HG03565 (cell line): ENCODE results near the gene COQ2.
A peak's percentile ranks its signal among the peaks of the same experiment; 100 is the strongest.
"Not testable (repeated sequence)": the region's sequence is repeated elsewhere in the genome, so short reads cannot be mapped to it uniquely, and the experiment has no call there.

Experiments used
- ATAC-seq: cut with Tn5 transposase; IDR thresholded peaks from one replicate; pipeline ENCODE4 v1.9.1; 2021; ENCODE audit warnings: mild to moderate bottlenecking, moderate library complexity; ENCODE audit not compliant: unreplicated experiment

The COQ2 gene, protein sequence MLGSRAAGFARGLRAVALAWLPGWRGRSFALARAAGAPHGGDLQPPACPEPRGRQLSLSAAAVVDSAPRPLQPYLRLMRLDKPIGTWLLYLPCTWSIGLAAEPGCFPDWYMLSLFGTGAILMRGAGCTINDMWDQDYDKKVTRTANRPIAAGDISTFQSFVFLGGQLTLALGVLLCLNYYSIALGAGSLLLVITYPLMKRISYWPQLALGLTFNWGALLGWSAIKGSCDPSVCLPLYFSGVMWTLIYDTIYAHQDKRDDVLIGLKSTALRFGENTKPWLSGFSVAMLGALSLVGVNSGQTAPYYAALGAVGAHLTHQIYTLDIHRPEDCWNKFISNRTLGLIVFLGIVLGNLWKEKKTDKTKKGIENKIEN

GRCh38 chr4:83284193-83285054 lies at the start of gene COQ2:
TSS of gene COQ2 (minus strand) at chr4:83284798. CDS start at chr4:83284764, 34 bp downstream.
- peak; percentile 73 for ATAC-seq

GRCh38 chr4:83331956-83332355 lies 47.4 kb upstream of the COQ2 start:
- ATAC-seq = no peak

DNA sequence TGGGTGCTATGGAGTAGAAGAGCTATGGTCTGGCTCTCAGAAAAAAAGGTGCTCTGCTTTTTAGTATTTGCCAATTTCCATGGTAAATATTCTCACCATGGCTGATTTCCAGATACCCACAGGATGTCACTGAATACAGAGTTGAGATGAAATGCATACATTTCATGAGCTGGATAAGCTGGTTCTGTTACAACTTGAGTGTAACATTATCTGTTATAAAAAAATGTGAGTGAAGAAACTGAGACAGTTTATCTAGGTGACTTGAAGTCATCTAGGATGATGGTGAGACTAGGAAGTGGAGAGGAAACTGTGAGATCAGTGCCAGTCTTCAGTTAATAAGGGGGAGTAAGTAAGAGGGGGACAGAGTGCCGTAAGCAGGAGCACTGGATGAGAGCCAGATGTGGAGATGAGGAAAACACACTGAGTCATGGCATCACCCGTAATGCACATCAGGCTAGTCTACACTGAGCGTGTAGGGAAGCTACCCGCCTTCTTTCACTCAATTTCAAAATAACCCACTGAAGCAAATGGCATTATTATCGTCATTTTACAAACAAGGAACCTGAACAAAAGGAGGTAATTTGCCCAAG lies 45.0 kb upstream of the COQ2 start:
- no peak for ATAC-seq

DNA sequence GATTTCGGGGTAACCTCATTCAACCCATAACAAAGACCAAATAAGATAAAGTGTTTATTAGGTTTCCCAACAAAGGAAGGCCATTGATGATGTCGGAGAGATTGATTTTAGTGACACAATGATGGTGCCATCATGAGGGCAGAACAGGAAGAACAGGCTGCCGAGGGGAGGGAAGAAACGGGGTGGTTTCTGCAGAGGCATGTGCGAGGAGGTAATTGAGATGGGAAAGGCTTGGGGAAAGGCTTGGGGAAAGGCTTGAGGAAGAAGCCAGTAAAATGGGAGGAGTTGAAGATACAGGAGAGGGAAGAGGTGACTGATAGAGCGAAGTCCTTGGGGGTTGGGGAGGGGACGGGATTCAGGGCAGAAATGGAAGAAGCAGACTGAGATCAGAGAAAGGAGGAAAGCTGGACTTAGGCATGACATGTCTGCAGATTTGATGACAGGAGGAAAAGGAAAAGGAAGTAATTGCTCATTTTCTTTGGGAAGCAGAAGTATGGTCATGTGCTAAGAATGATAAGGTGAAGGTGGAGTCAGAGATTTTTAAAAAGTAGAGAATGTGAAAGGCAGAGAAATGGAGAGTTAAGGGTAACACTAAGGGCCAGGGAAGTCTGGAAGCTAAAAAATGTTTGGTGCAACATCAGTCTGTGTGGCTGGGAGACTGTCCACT lies 44.1 kb upstream of the COQ2 start:
- ATAC-seq = no peak

DNA sequence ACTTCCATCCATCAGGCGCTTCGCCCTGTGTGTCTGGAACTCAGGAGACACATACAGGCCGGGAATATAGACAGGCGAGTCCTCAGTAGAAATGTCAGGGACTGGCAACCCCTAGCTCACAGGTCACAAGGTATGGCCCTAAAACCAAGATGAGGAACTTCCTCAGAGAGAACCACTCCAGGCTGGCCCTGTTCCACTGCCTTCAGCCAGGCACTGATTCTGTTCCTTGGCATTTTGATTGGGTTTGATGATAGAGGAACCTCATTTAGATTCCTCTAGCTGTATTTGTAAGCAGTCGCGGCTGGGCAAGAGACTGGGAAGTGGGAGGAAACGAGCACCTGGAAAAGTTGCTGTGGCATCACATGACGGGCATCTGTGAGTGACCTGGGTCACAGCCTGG lies 41.9 kb upstream of the COQ2 start:
- no peak for ATAC-seq

- not testable (repeated sequence) for ATAC-seq
Observed at GRCh38 chr4:83325306-83325705, 40.7 kb upstream of the COQ2 start.

DNA sequence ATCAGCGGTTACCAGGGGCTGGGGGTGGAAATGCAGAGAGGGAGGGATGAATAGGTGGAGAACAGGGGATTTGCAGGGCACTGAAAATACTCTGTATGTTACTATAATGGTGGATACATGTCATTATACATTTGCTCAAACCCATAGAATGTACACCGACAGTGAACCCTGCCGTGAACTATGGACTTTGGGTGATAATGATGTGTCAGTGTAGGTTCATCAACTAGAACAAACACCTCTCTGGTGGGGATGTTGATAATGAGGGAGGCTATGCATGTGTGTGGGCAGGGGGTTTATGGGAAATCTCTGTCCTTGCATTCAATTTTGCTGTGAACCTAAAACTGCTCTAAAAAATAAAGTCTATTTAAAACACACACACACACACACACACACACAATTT lies 38.5 kb upstream of the COQ2 start:
- ATAC-seq = no peak

DNA sequence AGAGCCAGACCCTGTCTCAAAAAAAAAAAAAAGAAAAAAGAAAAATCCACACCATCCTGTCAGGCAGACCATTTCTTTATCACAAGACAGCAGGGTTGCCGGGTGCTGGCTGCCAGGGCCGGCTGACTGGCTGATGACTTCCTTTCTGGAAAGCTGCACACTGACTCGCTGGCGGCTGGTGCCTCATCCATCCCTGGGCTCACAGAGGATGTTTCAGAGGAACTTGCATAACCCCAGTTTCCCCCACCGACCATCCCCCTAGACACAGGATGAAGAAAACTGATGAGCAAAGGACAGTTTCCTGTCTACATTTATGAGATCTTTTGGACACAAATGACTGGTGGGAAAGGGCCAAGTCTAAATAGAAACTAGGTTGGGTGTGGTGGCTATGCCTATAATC lies 36.0 kb upstream of the COQ2 start:
- no peak for ATAC-seq

- no peak for ATAC-seq
Observed at GRCh38 chr4:83318666-83319065, 34.1 kb upstream of the COQ2 start.

DNA sequence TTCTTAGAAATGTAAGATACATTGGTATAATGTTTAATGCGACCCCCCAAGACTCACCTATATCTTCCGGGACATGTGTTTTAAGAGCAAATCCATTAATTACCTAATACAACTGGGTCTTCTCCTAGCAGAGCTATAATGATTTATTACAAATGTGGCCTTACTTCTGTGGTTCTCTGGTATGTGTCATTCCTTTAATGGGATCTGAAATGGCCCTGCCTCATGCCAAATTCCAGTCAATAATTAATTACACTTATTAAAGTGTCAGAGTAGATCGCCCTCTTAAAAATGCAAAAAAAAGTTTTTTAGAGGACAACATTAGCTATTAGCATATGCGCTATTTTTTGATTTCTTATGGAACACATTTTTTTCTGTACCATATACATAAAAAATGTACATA lies 33.1 kb upstream of the COQ2 start:
- ATAC-seq = no peak

DNA sequence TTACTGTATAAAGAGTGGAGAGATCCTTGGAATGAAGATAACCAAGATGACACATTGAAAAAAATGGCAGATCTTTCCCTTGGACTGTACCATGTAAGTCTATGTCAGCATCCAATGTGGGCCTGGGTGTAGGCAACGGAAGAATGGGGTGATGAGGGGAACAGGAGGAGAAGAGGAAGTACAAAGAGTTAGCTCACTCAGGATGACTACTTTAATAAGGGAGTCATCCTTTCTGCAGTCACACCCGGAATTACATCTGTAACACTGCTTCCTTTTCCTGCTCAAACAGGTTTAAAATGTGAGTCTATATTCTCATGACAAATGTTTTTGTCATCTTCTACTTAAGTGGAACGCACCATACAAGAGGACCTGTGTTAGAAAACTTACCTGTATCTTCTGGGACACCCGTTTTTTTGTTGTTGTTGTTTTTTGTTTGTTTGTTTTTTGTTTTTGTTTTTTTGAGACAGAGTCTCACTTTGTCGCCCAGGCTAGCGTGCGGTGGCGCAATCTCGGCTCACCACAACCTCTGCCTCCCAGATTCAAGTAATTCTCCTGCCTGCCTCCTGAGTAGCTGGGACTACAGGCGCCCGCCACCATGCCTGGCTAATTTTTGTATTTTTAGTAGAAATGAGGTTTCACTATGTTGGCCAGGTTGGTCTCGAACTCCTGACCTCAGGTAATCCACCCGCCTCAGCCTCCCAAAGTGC lies 32.0 kb upstream of the COQ2 start:
- no peak for ATAC-seq

- no peak for ATAC-seq
Observed at GRCh38 chr4:83315341-83315870, 30.8 kb upstream of the COQ2 start.

GRCh38 chr4:83308672-83309071 lies 24.1 kb upstream of the COQ2 start:
- no peak for ATAC-seq

- no peak for ATAC-seq
Observed at GRCh38 chr4:83307920-83308319, 23.3 kb upstream of the COQ2 start.

DNA sequence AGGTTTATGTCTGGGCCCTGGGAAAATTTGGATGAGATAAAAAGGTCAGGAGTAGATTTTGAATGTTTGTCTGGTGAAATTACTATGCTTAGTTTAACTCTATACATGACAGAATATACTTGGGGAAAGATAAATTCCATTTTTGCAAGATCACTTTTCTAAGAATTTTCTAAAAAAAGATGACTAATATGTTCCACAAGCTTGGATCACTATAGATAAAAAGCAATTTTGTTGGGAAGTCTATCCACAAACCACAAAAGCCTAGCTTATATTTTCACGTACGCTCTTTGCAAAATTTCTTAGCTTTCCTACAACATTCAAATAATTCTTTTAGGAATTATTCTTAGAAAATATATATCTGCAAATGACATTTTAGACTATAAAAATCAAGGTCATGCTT lies 20.6 kb upstream of the COQ2 start:
- ATAC-seq = no peak

DNA sequence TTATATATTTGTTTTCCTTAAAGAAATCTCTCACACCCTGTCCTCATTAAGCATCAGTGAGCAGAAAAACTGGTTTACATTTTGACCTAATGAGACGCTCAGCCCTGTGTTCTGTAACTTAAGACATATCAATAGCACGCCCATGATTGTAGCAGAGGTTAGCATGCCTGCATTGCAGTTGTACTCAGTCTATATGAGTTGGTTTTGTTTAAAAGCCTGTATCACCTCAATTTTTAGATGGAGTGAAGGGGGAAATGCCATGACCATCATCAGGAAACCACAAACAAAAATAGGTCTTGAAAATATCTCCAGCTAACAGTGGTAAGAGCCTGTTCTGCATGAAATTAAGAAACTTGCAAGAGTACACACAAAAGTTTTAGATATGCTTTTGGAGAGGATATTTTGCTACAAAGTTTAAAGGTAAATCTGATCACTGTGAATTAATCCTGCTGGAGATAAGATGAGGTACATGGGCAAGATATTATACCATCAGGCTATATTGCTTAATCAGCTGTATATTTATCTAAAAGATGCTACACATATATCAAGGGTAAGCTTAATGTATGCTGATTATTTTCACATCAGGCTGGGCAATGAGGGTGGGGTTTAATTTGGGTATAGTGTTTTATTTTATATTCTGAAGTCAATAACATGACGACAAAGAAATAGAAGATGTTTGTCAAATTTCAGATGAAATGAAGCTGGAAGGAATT lies 13.1 kb upstream of the COQ2 start:
- peak; percentile 67 for ATAC-seq

GRCh38 chr4:83293305-83294046 lies 8.9 kb upstream of the COQ2 start:
- ATAC-seq = no peak

GRCh38 chr4:83290059-83290774 lies 5.6 kb upstream of the COQ2 start:
- ATAC-seq = not testable (repeated sequence)
